ENCODE results near the gene GRPEL1.
"Not testable (repeated sequence)": the region's sequence is repeated elsewhere in the genome, so short reads cannot be mapped to it uniquely, and the experiment has no call there.

The GRPEL1 gene

GRCh38 chr4:7089213-7089986, 21.5 kb upstream of the GRPEL1 start:
- no peak for DNase-seq

- no peak for DNase-seq
Measured at GRCh38 chr4:7087036-7087435, 19.2 kb upstream of the GRPEL1 start.

GRCh38 chr4:7086384-7086783, 18.5 kb upstream of the GRPEL1 start:
- DNase-seq: no peak

GRCh38 chr4:7084564-7084961, 16.7 kb upstream of the GRPEL1 start:
- not testable (repeated sequence) for DNase-seq

- DNase-seq: no peak
Measured at GRCh38 chr4:7083597-7084563, 16.0 kb upstream of the GRPEL1 start.

- not testable (repeated sequence) for DNase-seq
Measured at GRCh38 chr4:7079909-7080308, 12.0 kb upstream of the GRPEL1 start.

GRCh38 chr4:7079483-7079882, 11.6 kb upstream of the GRPEL1 start:
- not testable (repeated sequence) for DNase-seq

- no peak for DNase-seq
Measured at GRCh38 chr4:7078025-7078424, 10.2 kb upstream of the GRPEL1 start.

GRCh38 chr4:7077371-7077770, 9.5 kb upstream of the GRPEL1 start:
- DNase-seq: no peak

GRCh38 chr4:7076696-7077082, 8.8 kb upstream of the GRPEL1 start:
- no peak for DNase-seq

GRCh38 chr4:7075962-7076695, 8.3 kb upstream of the GRPEL1 start:
- DNase-seq: no peak

- no peak for DNase-seq
Measured at GRCh38 chr4:7074426-7074825, 6.6 kb upstream of the GRPEL1 start.

- DNase-seq: no peak
Measured at GRCh38 chr4:7073526-7074390, 5.9 kb upstream of the GRPEL1 start.

- no peak for DNase-seq
Measured at GRCh38 chr4:7073059-7073458, 5.2 kb upstream of the GRPEL1 start.

- peak; percentile 89 to 91 for DNase-seq
Measured at GRCh38 chr4:7070729-7071511, 3.1 kb upstream of the GRPEL1 start.

GRCh38 chr4:7068883-7069282, 1.0 kb upstream of the GRPEL1 start:
- DNase-seq: peak in 1 of 2 donors; percentile 24

GRCh38 chr4:7068279-7068842, 497 bp upstream of the GRPEL1 start:
- DNase-seq: no peak

- no peak for DNase-seq
Measured at GRCh38 chr4:7067126-7067451, 775 bp downstream of the GRPEL1 start.

- DNase-seq: no peak
Measured at GRCh38 chr4:7066493-7066892, 1.4 kb downstream of the GRPEL1 start.

GRCh38 chr4:7066006-7066405, 1.9 kb downstream of the GRPEL1 start:
- DNase-seq: no peak

GRCh38 chr4:7063362-7063761, 4.5 kb downstream of the GRPEL1 start:
- DNase-seq: no peak
